ENCODE results near the gene NFATC1.

DNA sequence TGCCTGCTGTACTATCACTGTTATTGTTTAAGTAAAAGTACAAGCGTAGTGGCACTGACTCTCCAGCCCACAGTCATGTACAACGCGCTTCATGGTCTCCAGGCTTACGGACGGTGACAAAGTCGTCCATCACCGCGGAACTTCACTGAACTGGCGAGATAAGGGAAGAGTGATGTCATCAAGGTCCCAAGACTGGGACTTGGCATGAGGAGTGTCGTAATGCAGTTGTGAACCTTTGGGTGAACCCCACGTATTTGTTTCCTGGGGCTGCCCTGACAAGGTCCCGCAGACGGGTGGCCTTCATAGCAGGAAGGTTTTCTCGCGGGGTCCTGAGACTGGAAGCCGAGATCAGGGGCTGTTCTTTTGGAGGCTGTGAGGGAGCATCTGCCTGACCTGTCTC is 17.3 kb downstream of the NFATC1 start:
- TF ChIP-seq EZH2 (IDR thresholded peaks at IDR 0.05; ENCODE audit: borderline replicate concordance, low read length) = no peak
- TF ChIP-seq, protein P1, sequence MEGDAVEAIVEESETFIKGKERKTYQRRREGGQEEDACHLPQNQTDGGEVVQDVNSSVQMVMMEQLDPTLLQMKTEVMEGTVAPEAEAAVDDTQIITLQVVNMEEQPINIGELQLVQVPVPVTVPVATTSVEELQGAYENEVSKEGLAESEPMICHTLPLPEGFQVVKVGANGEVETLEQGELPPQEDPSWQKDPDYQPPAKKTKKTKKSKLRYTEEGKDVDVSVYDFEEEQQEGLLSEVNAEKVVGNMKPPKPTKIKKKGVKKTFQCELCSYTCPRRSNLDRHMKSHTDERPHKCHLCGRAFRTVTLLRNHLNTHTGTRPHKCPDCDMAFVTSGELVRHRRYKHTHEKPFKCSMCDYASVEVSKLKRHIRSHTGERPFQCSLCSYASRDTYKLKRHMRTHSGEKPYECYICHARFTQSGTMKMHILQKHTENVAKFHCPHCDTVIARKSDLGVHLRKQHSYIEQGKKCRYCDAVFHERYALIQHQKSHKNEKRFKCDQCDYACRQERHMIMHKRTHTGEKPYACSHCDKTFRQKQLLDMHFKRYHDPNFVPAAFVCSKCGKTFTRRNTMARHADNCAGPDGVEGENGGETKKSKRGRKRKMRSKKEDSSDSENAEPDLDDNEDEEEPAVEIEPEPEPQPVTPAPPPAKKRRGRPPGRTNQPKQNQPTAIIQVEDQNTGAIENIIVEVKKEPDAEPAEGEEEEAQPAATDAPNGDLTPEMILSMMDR (IDR thresholded peaks at IDR 0.05; ENCODE audit: low read length) = no peak
